Measurements from ENCODE around the gene SCMH1.

The SCMH1 gene

GRCh38 chr1:41073971-41074370, 168.1 kb downstream of the SCMH1 start:
- H3K4me1 ChIP-seq, result no peaks in the 10 kb centered on the region
- no peaks in the 10 kb centered on the region for H3K27me3 ChIP-seq
- no peak for DNase-seq
- TF ChIP-seq CTCF (IDR thresholded peaks at IDR 0.05; ENCODE audit: low read depth, low read length), result no peak
- no peaks in the 10 kb centered on the region for H3K9me3 ChIP-seq
- H3K4me3 ChIP-seq (ENCODE audit: low read depth, low read length), result no peak overlapping the region
- H3K36me3 ChIP-seq, result no peaks in the 10 kb centered on the region

GRCh38 chr1:41072051-41072450, 170.1 kb downstream of the SCMH1 start:
- Histone ChIP-seq H3K36me3 (no peaks in the 10 kb centered on the region), H3K9me3 (no peaks in the 10 kb centered on the region), H3K4me1 (no peaks in the 10 kb centered on the region), H3K27me3 (no peaks in the 10 kb centered on the region), H3K4me3 (ENCODE audit: low read depth, low read length) (no peak overlapping the region)
- no peak for DNase-seq
- no peak for TF ChIP-seq CTCF (IDR thresholded peaks at IDR 0.05; ENCODE audit: low read depth, low read length)

GRCh38 chr1:41056907-41057306, 185.2 kb downstream of the SCMH1 start:
- Histone ChIP-seq H3K4me1 (no peaks in the 10 kb centered on the region), H3K4me3 (ENCODE audit: low read depth, low read length) (no peak overlapping the region), H3K27me3 (no peaks in the 10 kb centered on the region), H3K36me3 (no peaks in the 10 kb centered on the region), H3K9me3 (no peaks in the 10 kb centered on the region)
- DNase-seq, result no peak
- TF ChIP-seq CTCF (IDR thresholded peaks at IDR 0.05; ENCODE audit: low read depth, low read length), result no peak

GRCh38 chr1:41053316-41053715, 188.8 kb downstream of the SCMH1 start:
- H3K36me3 ChIP-seq, result no peaks in the 10 kb centered on the region
- no peak for TF ChIP-seq CTCF (IDR thresholded peaks at IDR 0.05; ENCODE audit: low read depth, low read length)

GRCh38 chr1:41051022-41051421, 191.1 kb downstream of the SCMH1 start:
- Histone ChIP-seq H3K9me3 (no peaks in the 10 kb centered on the region), H3K4me1 (no peaks in the 10 kb centered on the region), H3K36me3 (no peaks in the 10 kb centered on the region), H3K4me3 (ENCODE audit: low read depth, low read length) (no peak overlapping the region), H3K27me3 (no peaks in the 10 kb centered on the region)
- no peak for DNase-seq
- TF ChIP-seq CTCF (IDR thresholded peaks at IDR 0.05; ENCODE audit: low read depth, low read length), result no peak

More at GRCh38 chr1:41053316-41053715, 188.8 kb downstream of the SCMH1 start:
- H3K9me3 ChIP-seq, result no peaks in the 10 kb centered on the region
- H3K27me3 ChIP-seq, result no peaks in the 10 kb centered on the region
- no peak overlapping the region for H3K4me3 ChIP-seq (ENCODE audit: low read depth, low read length)
- H3K4me1 ChIP-seq, result no peaks in the 10 kb centered on the region
- DNase-seq, result no peak

GRCh38 chr1:41048540-41048939, 193.6 kb downstream of the SCMH1 start:
- Histone ChIP-seq H3K36me3 (no peaks in the 10 kb centered on the region; the same call in 1 of the 2 replicates), H3K9me3 (no peaks in the 10 kb centered on the region), H3K4me1 (no peaks in the 10 kb centered on the region), H3K27me3 (no peaks in the 10 kb centered on the region), H3K4me3 (ENCODE audit: low read depth, low read length) (no peak overlapping the region)
- no peak for DNase-seq
- no peak for TF ChIP-seq CTCF (IDR thresholded peaks at IDR 0.05; ENCODE audit: low read depth, low read length)

Measured in BE2C (cell line).